CD4-positive, alpha-beta T cell treated with Interleukin-17A for 1 hour (primary cell): ENCODE results near the gene SPDYE5.

Source experiments
- DNase-seq: peaks from one replicate; pipeline ENCODE4 v3.0.0-alpha.2; 2020

The SPDYE5 gene

DNA sequence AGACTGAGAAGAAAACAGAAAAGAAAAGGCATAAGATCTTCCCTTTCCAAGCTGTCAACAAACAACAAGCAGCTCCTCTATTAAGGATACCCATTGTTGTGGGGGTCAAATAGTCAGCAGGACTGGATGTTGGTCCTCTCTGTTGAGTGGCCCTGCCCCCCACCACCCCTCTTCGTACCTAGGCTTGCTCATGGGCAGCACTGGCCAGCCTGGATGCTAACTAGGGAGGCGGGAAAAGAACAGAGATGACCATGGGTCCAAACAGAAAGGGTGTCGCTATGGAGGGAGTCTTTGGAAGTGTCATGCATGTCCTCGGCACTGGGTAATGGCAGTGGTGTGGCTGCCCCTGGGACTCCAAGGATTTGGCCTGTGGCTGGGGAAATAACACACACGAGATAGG lies 45.6 kb downstream of the SPDYE5 start:
- DNase-seq: no peak

DNA sequence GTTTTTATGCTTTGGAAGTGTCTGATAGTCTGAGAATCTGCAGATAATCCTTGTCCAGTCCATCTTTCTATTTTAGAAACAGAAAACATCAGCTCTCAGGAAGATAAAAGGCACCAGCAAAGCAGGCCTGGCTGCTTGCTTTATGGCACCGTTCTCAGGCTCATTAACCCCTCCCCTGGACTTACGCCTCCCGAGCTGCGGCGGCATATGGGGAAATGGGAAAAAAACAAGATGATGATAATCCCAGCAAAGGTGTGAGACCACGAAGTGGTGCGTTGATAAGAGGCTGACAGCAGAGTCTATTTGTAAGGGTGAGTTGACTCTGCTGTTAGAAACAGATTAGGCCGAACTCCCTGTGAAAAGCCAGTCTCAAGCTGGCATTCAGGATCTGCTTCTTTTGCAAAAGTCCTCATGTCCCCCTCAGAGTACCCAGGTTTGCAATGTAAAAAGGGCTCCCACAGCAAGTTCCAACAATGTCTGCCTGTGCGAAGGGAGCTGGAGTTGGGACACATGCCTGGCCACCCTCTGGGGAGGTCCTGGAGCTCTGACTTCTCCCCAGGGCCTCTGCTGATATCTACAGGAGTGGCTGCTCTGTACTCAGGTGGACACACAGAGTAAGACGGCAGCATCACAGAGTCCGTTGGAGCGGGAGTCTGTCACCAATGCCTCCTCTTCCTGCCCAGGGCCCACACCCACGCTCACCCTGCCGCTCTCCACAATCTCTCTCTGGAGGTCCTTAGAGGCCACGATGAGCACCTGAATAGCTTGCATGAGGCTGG lies 54.3 kb downstream of the SPDYE5 start:
- no peak for DNase-seq
